B cell (primary cell): ENCODE data around the gene KAZN. TPM values are rescaled to one million over a fixed set of nuclear protein-coding genes. Genes with fewer than 3 reads are reported as not detected.

Source experiments
- ATAC-seq: fragments of 200-7000 bp; cut with Tn5 transposase; one replicate; pipeline ENCODE4 v1.10.0; 2021; ENCODE audit warnings: low read depth, mild to moderate bottlenecking, moderate number of reproducible peaks, moderate library complexity
- CTCF ChIA-PET: fragments of 350-600 bp; sonication (Branson Sonifier 250); formaldehyde crosslinking; loops from one replicate; lab custom pipeline; 2021; ENCODE audit warnings: antibody characterized with exemption, inconsistent platforms; lab: Charles Lee
- POLR2A ChIA-PET: fragments of 350-600 bp; sonication (Branson Sonifier 250); formaldehyde crosslinking; loops from one replicate; lab custom pipeline; 2021; ENCODE audit warnings: antibody characterized with exemption; lab: Charles Lee
- DNase-seq: peaks from one replicate; pipeline ENCODE4 v3.0.0; 2013
- H2AFZ ChIP-seq: 2 replicates; pipeline ENCODE4 v1.6.1; 2012; ENCODE audit warnings: mild to moderate bottlenecking, low read depth, low read length; ENCODE audit not compliant: insufficient read depth, poor library complexity, severe bottlenecking
- H3K27ac ChIP-seq, 2 donors: 1 replicate in 1 of 2; 2 replicates in 1 of 2; pipeline ENCODE4 v1.5.1; 2012 to 2013; ENCODE audit warnings: low read length in 2 of 2, mild to moderate bottlenecking in 2 of 2, moderate library complexity in 1 of 2
- H3K27me3 ChIP-seq, 4 experiments: fragments of 200-600 bp in 1 of 4; sonication (generic) in 1 of 4; replicated peaks in 1 of 4; 1 replicate in 2 of 4; 2 replicates in 2 of 4; pipeline versions ENCODE4 v1.6.1 to v1.7.0; 2013 to 2016; ENCODE audit warnings: low read length in 3 of 4, mild to moderate bottlenecking in 2 of 4, mixed read lengths in 1 of 4, moderate library complexity in 1 of 4; ENCODE audit not compliant: insufficient read depth in 4 of 4, control insufficient read depth in 3 of 4; ENCODE audit errors: control extremely low read depth in 1 of 4
- H3K36me3 ChIP-seq, 2 experiments: replicated peaks in 1 of 2; 1 replicate in 1 of 2; 2 replicates in 1 of 2; pipeline versions ENCODE4 v1.6.1 to v1.7.1; 2013; ENCODE audit warnings: low read length in 1 of 2; ENCODE audit not compliant: insufficient read depth in 2 of 2, control insufficient read depth in 1 of 2; ENCODE audit errors: control extremely low read depth in 1 of 2, extremely low read depth in 1 of 2
- H3K4me1 ChIP-seq, 2 donors: fragments of 200-600 bp in 1 of 2; sonication (generic) in 1 of 2; 1 replicate in 1 of 2; 2 replicates in 1 of 2; pipeline versions ENCODE4 v1.5.1 to v1.6.1; 2013 to 2017; ENCODE audit warnings: low read length in 2 of 2; ENCODE audit not compliant: control insufficient read depth in 2 of 2, insufficient read depth in 2 of 2
- H3K4me2 ChIP-seq: replicated peaks from 2 replicates; pipeline ENCODE3; 2012; ENCODE audit warnings: mild to moderate bottlenecking, low read depth, low read length; ENCODE audit not compliant: poor library complexity, severe bottlenecking
- H3K4me3 ChIP-seq, 5 experiments: fragments of 200-600 bp in 1 of 5; sonication (generic) in 1 of 5; 1 replicate in 3 of 5; 2 replicates in 2 of 5; pipeline versions ENCODE4 v1.5.1 to v1.7.0; 2011 to 2016; ENCODE audit warnings: low read length in 4 of 5, mild to moderate bottlenecking in 4 of 5, low read depth in 2 of 5, control low read depth in 1 of 5, moderate library complexity in 1 of 5; ENCODE audit not compliant: insufficient read depth in 1 of 5; ENCODE audit errors: control extremely low read depth in 1 of 5, extremely low read depth in 1 of 5
- H3K79me2 ChIP-seq: fragments of 200-600 bp; sonication (generic); one replicate; pipeline ENCODE4 v1.6.0; 2016; ENCODE audit warnings: low read length; ENCODE audit not compliant: control insufficient read depth, insufficient read depth
- H3K9ac ChIP-seq: fragments of 200-600 bp; sonication (generic); 2 replicates; pipeline ENCODE4 v1.6.1; 2017; ENCODE audit warnings: mild to moderate bottlenecking, low read length, moderate library complexity
- H3K9me3 ChIP-seq, 3 donors: one replicate each; pipeline versions ENCODE4 v1.6.1 to v1.7.1; 2013; ENCODE audit warnings: low read length in 2 of 3; ENCODE audit not compliant: control insufficient read depth in 2 of 3, insufficient read depth in 1 of 3; ENCODE audit errors: control extremely low read depth in 1 of 3
- H4K20me1 ChIP-seq: 2 replicates; pipeline ENCODE4 v1.6.0; 2012; ENCODE audit warnings: mild to moderate bottlenecking, low read length; ENCODE audit not compliant: insufficient read depth, control insufficient read depth, poor library complexity, severe bottlenecking
- H3K27ac Mint-ChIP-seq: one replicate; pipeline ENCODE4 v1.8.0; 2021; ENCODE audit warnings: mixed read lengths
- H3K27me3 Mint-ChIP-seq: one replicate; pipeline ENCODE4 v1.8.0; 2021; ENCODE audit warnings: mixed read lengths
- H3K4me1 Mint-ChIP-seq: one replicate; pipeline ENCODE4 v1.8.0; 2021; ENCODE audit warnings: mixed read lengths
- H3K4me3 Mint-ChIP-seq: one replicate; pipeline ENCODE4 v1.8.0; 2021; ENCODE audit warnings: mixed read lengths
- H3K9me3 Mint-ChIP-seq: one replicate; pipeline ENCODE4 v1.8.0; 2022; ENCODE audit warnings: mixed read lengths; ENCODE audit not compliant: insufficient read depth
- CTCF ChIP-seq: fragments of 200-600 bp; IDR thresholded peaks from one replicate; pipeline ENCODE4 v1.8.0; 2022; ENCODE audit warnings: antibody characterized with exemption, mild to moderate bottlenecking
- EZH2 ChIP-seq: IDR thresholded peaks from 2 replicates; pipeline ENCODE4 v1.6.1; 2012; ENCODE audit warnings: borderline replicate concordance, low read depth, mild to moderate bottlenecking, moderate library complexity, low read length; ENCODE audit not compliant: insufficient read depth, poor library complexity, severe bottlenecking
- WGBS: methylation state at CpG from one replicate; pipeline ENCODE4 v1.1.5; 2013; ENCODE audit warnings: missing lambda C conversion rate; ENCODE audit not compliant: insufficient coverage; 5-methylcytosine and 5-hydroxymethylcytosine counted together
- intact Hi-C: fragments of 100-400 bp; cut with micrococcal nuclease; formaldehyde crosslinking; loops from one replicate; pipeline ENCODE4 v1.10.0; 2022
- polyA plus RNA-seq: library from polyadenylated mRNA; depleted of rRNA; stranded (reverse); fragments of >200 nt; gene quantifications from 2 replicates; pipeline ENCODE4 v1.2.3, GENCODE V29; 2012
- total RNA-seq, 2 donors: library from RNA; stranded (reverse); fragments of 120-200 nt in 1 of 2; gene quantifications; 1 replicate in 1 of 2; 2 replicates in 1 of 2; pipeline versions ENCODE4 v1.2.3 to v1.2.4, GENCODE V29; 2013 to 2022

Gene KAZN
- total and polyA plus RNA-seq, 2 donors (not counting 1 experiment from before 2014, with no cell fraction given) = 0.13 to 0.39 TPM

- Mint-ChIP-seq H3K4me3 (peak overlapping the region; percentile 78), H3K27ac (no peak overlapping the region), H3K4me1 (peaks cover 16% of the 10 kb centered on the region), H3K27me3 (peaks cover 48% of the 10 kb centered on the region), H3K9me3 (no peaks in the 10 kb centered on the region)
- Histone ChIP-seq H3K79me2 (no peaks in the 10 kb centered on the region), H3K9ac (peak overlapping the region; percentile 26), H3K36me3 (no peaks in the 10 kb centered on the region), H3K4me2 (peak overlapping the region; percentile 66), H3K4me1 (peaks cover 28 to 31% of the 10 kb centered on the region in 2 donors), H2AFZ (peak overlapping the region; percentile 46), H3K4me3 (peak overlapping the region in 1 of 5 experiments; percentile 9), H3K27me3 (peaks cover 0 to 45% (median 23%) of the 10 kb centered on the region in 4 experiments), H3K27ac (no peak overlapping the region), H4K20me1 (no peaks in the 10 kb centered on the region), H3K9me3 (peaks cover 0 to 4% (median 0%) of the 10 kb centered on the region in 3 donors)
- ATAC-seq = no peak
- DNase-seq = peak; percentile 15
- WGBS = 3% methylated on average over 74 of the region's 74 CpGs
- ChIA-PET POLR2A (no interaction called here), CTCF (no interaction called here)
- intact Hi-C loops = no loop called here
- no peak for TF ChIP-seq EZH2
- peak; percentile 34 for TF ChIP-seq CTCF
These were observed 555.5 kb downstream of the KAZN start for GRCh38 chr1:15153842-15154479.

GRCh38 chr1:15154480-15155036, 556.1 kb downstream of the KAZN start:
- no peaks in the 10 kb centered on the region for H3K36me3 ChIP-seq
- intact Hi-C loops = no loop called here
- no peaks in the 10 kb centered on the region for H3K9me3 Mint-ChIP-seq
- no peak for ATAC-seq
- H3K4me1 ChIP-seq = peaks cover 28 to 31% of the 10 kb centered on the region in 2 donors
- DNase-seq = no peak
- ChIA-PET CTCF (no interaction called here), POLR2A (no interaction called here)
- H2AFZ ChIP-seq = peak overlapping the region; percentile 46
- peaks cover 48% of the 10 kb centered on the region for H3K27me3 Mint-ChIP-seq
- H3K9ac ChIP-seq = peak overlapping the region; percentile 26
- TF ChIP-seq EZH2 = no peak
- TF ChIP-seq CTCF = no peak
- H3K9me3 ChIP-seq = peaks cover 0 to 4% (median 0%) of the 10 kb centered on the region in 3 donors
- no peaks in the 10 kb centered on the region for H4K20me1 ChIP-seq
- peaks cover 16% of the 10 kb centered on the region for H3K4me1 Mint-ChIP-seq
- no peaks in the 10 kb centered on the region for H3K79me2 ChIP-seq
- peak overlapping the region; percentile 78 for H3K4me3 Mint-ChIP-seq
- peak overlapping the region; percentile 66 for H3K4me2 ChIP-seq
- H3K4me3 ChIP-seq = peak overlapping the region in 1 of 5 experiments; percentile 9
- no peak overlapping the region for H3K27ac Mint-ChIP-seq
- peaks cover 0 to 45% (median 23%) of the 10 kb centered on the region in 4 experiments for H3K27me3 ChIP-seq
- 15% methylated on average over 35 of the region's 37 CpGs for WGBS
- H3K27ac ChIP-seq = no peak overlapping the region
